Endothelial cell (in vitro differentiated cells): ENCODE results near the gene MACROD2. TPM values are rescaled to one million over a fixed set of nuclear protein-coding genes. Genes with fewer than 3 reads are reported as not detected.

Source experiments
- DNase-seq: peaks from one replicate; pipeline ENCODE4 v3.0.0; 2021; ENCODE audit warnings: low spot score
- H3K27ac Mint-ChIP-seq: one replicate; pipeline ENCODE4 v1.8.0; 2021; ENCODE audit warnings: mixed read lengths, inconsistent platforms; ENCODE audit not compliant: unreplicated experiment
- H3K27me3 Mint-ChIP-seq: one replicate; pipeline ENCODE4 v1.8.0; 2021; ENCODE audit warnings: mild to moderate bottlenecking, moderate library complexity, mixed read lengths, inconsistent platforms; ENCODE audit not compliant: unreplicated experiment
- H3K36me3 Mint-ChIP-seq: one replicate; pipeline ENCODE4 v1.8.0; 2021; ENCODE audit warnings: mild to moderate bottlenecking, low read depth, mixed read lengths, inconsistent platforms; ENCODE audit not compliant: unreplicated experiment
- H3K4me1 Mint-ChIP-seq: one replicate; pipeline ENCODE4 v1.8.0; 2021; ENCODE audit warnings: mild to moderate bottlenecking, mixed read lengths, inconsistent platforms; ENCODE audit not compliant: unreplicated experiment
- H3K4me3 Mint-ChIP-seq: one replicate; pipeline ENCODE4 v1.8.0; 2021; ENCODE audit warnings: mild to moderate bottlenecking, mixed read lengths, inconsistent platforms; ENCODE audit not compliant: unreplicated experiment
- H3K9me3 Mint-ChIP-seq: one replicate; pipeline ENCODE4 v1.8.0; 2021; ENCODE audit warnings: mixed read lengths, inconsistent platforms; ENCODE audit not compliant: unreplicated experiment
- total RNA-seq: library from RNA; stranded (reverse); fragmentation: NEBNext Ultra II Directional; extraction: Animal tissue kit (Norgen Biotek cat#: 25700); gene quantifications from one replicate; pipeline ENCODE4 v1.2.1, GENCODE V29; 2021; ENCODE audit not compliant: unreplicated experiment
- TF ChIP-seq, protein P1 (sequence below): fragments of 200-600 bp; sonication (generic); IDR thresholded peaks from one replicate; pipeline ENCODE4 v1.5.0; 2021; ENCODE audit warnings: antibody characterized with exemption; ENCODE audit not compliant: unreplicated experiment

MACROD2 gene
- total RNA-seq, 1 donor from 2014 or later, result 6.4 TPM

DNA sequence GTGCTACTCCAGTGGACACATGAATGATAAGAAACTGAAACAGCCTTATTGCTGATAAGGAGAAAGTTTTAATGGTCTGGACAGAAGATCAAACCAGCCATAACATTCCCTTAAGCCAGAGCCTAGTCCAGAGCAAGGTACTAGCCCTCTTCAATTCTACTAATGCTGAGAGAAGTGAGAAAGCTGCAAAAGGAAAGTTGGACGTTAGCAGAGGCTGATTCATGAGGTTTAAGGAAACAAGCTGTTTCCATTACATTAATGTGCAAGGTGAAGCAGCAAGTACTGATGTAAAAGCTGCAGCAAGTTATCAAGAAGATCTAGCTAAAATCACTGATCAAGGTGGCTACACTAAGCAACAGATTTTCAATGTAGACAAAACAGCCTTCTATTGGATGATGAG lies 1943.5 kb downstream of the MACROD2 start:
- no peaks in the 10 kb centered on the region for H3K4me1 Mint-ChIP-seq
- peaks cover 6% of the 10 kb centered on the region for H3K9me3 Mint-ChIP-seq
- DNase-seq, result no peak
- H3K27me3 Mint-ChIP-seq, result peaks cover 1% of the 10 kb centered on the region
- H3K27ac Mint-ChIP-seq, result no peak overlapping the region
- no peaks in the 10 kb centered on the region for H3K36me3 Mint-ChIP-seq
- no peak overlapping the region for H3K4me3 Mint-ChIP-seq
- TF ChIP-seq, protein P1, sequence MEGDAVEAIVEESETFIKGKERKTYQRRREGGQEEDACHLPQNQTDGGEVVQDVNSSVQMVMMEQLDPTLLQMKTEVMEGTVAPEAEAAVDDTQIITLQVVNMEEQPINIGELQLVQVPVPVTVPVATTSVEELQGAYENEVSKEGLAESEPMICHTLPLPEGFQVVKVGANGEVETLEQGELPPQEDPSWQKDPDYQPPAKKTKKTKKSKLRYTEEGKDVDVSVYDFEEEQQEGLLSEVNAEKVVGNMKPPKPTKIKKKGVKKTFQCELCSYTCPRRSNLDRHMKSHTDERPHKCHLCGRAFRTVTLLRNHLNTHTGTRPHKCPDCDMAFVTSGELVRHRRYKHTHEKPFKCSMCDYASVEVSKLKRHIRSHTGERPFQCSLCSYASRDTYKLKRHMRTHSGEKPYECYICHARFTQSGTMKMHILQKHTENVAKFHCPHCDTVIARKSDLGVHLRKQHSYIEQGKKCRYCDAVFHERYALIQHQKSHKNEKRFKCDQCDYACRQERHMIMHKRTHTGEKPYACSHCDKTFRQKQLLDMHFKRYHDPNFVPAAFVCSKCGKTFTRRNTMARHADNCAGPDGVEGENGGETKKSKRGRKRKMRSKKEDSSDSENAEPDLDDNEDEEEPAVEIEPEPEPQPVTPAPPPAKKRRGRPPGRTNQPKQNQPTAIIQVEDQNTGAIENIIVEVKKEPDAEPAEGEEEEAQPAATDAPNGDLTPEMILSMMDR, result no peak

DNA sequence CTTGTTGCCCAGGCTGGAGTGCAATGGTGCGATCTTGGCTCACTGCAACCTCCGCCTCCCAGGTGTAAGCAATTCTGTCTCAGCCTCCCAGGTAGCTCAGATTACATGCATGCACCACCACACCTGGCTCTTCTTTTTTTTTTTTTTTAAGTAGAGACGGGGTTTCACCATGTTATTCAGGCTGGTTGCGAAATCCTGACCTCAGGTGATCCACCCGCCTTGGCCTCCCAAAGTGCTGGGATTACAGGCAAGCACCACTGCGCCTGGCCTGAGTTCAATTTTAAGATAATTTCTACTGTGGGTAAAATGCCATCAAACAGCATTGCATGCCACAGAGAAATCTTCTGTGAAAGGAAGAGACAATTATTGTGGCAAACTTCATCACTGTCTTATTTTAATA lies 1944.8 kb downstream of the MACROD2 start:
- no peak for DNase-seq
- H3K9me3 Mint-ChIP-seq, result peaks cover 6% of the 10 kb centered on the region
- peaks cover 1% of the 10 kb centered on the region for H3K27me3 Mint-ChIP-seq
- H3K27ac Mint-ChIP-seq, result no peak overlapping the region
- no peaks in the 10 kb centered on the region for H3K36me3 Mint-ChIP-seq
- H3K4me3 Mint-ChIP-seq, result no peak overlapping the region
- TF ChIP-seq, protein P1, result no peak
- H3K4me1 Mint-ChIP-seq, result no peaks in the 10 kb centered on the region

DNA sequence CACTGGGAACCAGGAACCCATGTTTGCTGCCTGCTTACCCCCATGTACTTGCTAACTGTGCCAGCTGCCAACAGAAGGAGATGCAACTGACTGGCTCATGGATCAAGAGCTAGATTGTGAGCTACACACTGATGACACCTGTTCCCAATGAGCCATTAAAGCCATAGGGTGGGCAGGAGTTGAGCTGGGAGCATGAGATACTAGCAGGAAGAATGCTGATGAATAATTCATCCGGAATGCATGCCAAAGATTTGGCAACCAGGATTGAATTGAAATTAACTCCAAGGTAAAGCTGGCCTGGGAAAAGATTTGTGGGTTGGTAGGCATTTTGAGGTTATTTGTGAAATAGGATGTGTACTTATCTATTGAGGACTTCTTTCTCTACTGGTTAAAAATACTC lies 1946.8 kb downstream of the MACROD2 start:
- Mint-ChIP-seq H3K36me3 (no peaks in the 10 kb centered on the region), H3K9me3 (peaks cover 6% of the 10 kb centered on the region), H3K27me3 (peaks cover 2% of the 10 kb centered on the region), H3K27ac (no peak overlapping the region), H3K4me1 (no peaks in the 10 kb centered on the region), H3K4me3 (no peak overlapping the region)
- DNase-seq, result no peak
- TF ChIP-seq, protein P1, result no peak

DNA sequence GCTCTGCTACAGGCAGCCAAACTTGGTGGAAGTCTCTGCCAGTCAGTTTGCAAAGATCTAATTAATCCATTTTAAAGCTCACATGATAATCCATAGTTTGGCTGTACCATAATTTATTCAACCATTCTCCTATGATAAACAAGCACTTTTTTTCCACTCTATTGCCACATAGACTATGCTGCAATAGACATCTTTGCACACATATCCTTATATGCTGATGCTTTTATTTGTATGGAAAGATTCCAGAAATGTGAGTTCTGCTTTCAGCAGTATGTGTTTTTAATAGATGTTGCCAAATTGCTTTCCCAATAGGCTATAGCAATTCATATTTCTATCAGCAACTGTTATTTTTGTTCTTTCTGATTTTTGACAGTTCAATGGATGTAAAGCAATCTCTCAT lies 1950.0 kb downstream of the MACROD2 start:
- H3K36me3 Mint-ChIP-seq, result no peaks in the 10 kb centered on the region
- no peaks in the 10 kb centered on the region for H3K4me1 Mint-ChIP-seq
- no peak overlapping the region for H3K27ac Mint-ChIP-seq
- no peak for DNase-seq
- H3K27me3 Mint-ChIP-seq, result peaks cover 3% of the 10 kb centered on the region
- no peaks in the 10 kb centered on the region for H3K9me3 Mint-ChIP-seq
- no peak overlapping the region for H3K4me3 Mint-ChIP-seq
- TF ChIP-seq, protein P1, result no peak

DNA sequence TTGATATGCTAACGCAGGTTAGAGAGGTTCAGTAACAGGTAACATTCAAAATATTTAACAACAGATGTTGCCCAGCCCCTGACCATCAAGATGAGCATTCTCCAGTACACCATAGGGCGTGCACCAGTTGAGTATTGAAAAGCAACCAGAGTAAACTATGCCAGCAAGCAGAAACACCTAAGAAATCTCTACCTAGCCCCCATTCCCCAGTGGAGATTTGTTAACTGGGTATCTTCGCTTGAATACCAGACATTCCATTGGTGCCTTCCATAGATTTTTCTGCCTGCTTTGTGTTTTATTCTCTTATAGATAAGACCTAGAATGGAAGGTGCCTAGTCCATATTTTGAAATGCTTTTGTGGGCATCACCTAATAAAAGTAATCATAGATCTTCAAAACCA lies 1954.1 kb downstream of the MACROD2 start:
- no peaks in the 10 kb centered on the region for H3K9me3 Mint-ChIP-seq
- DNase-seq, result no peak
- no peak overlapping the region for H3K27ac Mint-ChIP-seq
- H3K4me3 Mint-ChIP-seq, result no peak overlapping the region
- H3K36me3 Mint-ChIP-seq, result no peaks in the 10 kb centered on the region
- peaks cover 4% of the 10 kb centered on the region for H3K27me3 Mint-ChIP-seq
- TF ChIP-seq, protein P1, result no peak
- H3K4me1 Mint-ChIP-seq, result no peaks in the 10 kb centered on the region
